H1 (cell line): ENCODE measurements around the gene WDFY3. TPM values are rescaled to one million over a fixed set of nuclear protein-coding genes. Genes with fewer than 3 reads are reported as not detected.

Experiments used
- CTCF ChIA-PET: fragments of 300-600 bp; sonication (Branson Sonifier 250); formaldehyde crosslinking; loops from one replicate; lab custom pipeline; 2021; ENCODE audit not compliant: partially characterized antibody; lab: Charles Lee
- POLR2A ChIA-PET: fragments of 300-600 bp; sonication (Branson Sonifier 250); formaldehyde crosslinking; loops from one replicate; lab custom pipeline; 2021; ENCODE audit warnings: inconsistent platforms; ENCODE audit not compliant: partially characterized antibody; lab: Charles Lee
- DNase-seq, 2 experiments: peaks; one replicate each; pipeline versions ENCODE4 v3.0.0 to v3.0.0-alpha.2; 2010 to 2022; ENCODE audit warnings: low spot score in 2 of 2, low read depth in 1 of 2, mixed read lengths in 1 of 2
- FAIRE-seq: peaks from 2 replicates; lab custom pipeline; 2011; peaks lifted over from hg19 to GRCh38; lab: Jason Lieb, UNC
- H2AFZ ChIP-seq: 2 replicates; pipeline ENCODE4 v1.8.1; 2012; ENCODE audit warnings: low read length, inconsistent platforms
- H2AK5ac ChIP-seq: 2 replicates; pipeline ENCODE4 v1.6.1; 2013; ENCODE audit warnings: low read depth, low read length
- H2BK120ac ChIP-seq: replicated peaks from 2 replicates; pipeline ENCODE3; 2013; ENCODE audit warnings: low read depth, low read length, inconsistent platforms
- H2BK12ac ChIP-seq: 2 replicates; pipeline ENCODE4 v1.6.1; 2013; ENCODE audit warnings: low read depth, low read length
- H2BK15ac ChIP-seq: 2 replicates; pipeline ENCODE4 v1.6.1; 2013; ENCODE audit warnings: low read length
- H2BK20ac ChIP-seq: 2 replicates; pipeline ENCODE4 v1.6.1; 2013; ENCODE audit warnings: low read length
- H2BK5ac ChIP-seq: 2 replicates; pipeline ENCODE4 v1.6.1; 2013; ENCODE audit warnings: low read depth, low read length
- H3K14ac ChIP-seq: 2 replicates; pipeline ENCODE4 v1.6.1; 2013; ENCODE audit warnings: inconsistent platforms; ENCODE audit not compliant: insufficient read length
- H3K18ac ChIP-seq: 2 replicates; pipeline ENCODE4 v1.6.1; 2013; ENCODE audit warnings: low read length; ENCODE audit errors: extremely low read depth
- H3K23ac ChIP-seq: 2 replicates; pipeline ENCODE4 v1.6.1; 2013; ENCODE audit warnings: inconsistent platforms; ENCODE audit not compliant: insufficient read length
- H3K23me2 ChIP-seq: 2 replicates; pipeline ENCODE4 v1.6.1; 2013; ENCODE audit warnings: low read depth, low read length
- H3K27ac ChIP-seq: 2 replicates; pipeline ENCODE4 v1.6.1; 2011; ENCODE audit warnings: low read depth, low read length, inconsistent platforms
- H3K27me3 ChIP-seq, 4 experiments: replicated peaks in 1 of 4; 1 replicate in 1 of 4; 2 replicates in 3 of 4; pipeline versions ENCODE4 v1.6.1 to v1.8.1; 2011 to 2013; ENCODE audit warnings: low read length in 3 of 4, mild to moderate bottlenecking in 3 of 4, inconsistent platforms in 2 of 4, mixed read lengths in 2 of 4, moderate library complexity in 1 of 4; ENCODE audit not compliant: control insufficient read depth in 3 of 4, insufficient read depth in 3 of 4; ENCODE audit errors: extremely low read depth in 1 of 4
- H3K36me3 ChIP-seq, 4 experiments: 2 replicates each; pipeline versions ENCODE4 v1.6.1 to v1.8.1; 2011 to 2013; ENCODE audit warnings: mild to moderate bottlenecking in 4 of 4, low read length in 3 of 4, moderate library complexity in 2 of 4, control low read depth in 1 of 4, inconsistent platforms in 1 of 4; ENCODE audit not compliant: insufficient read depth in 4 of 4, control insufficient read depth in 2 of 4
- H3K4ac ChIP-seq: replicated peaks from 2 replicates; pipeline ENCODE3; 2013; ENCODE audit warnings: low read length, low read depth, mixed read lengths, inconsistent platforms; ENCODE audit not compliant: insufficient read length
- H3K4me1 ChIP-seq, 4 experiments: replicated peaks in 1 of 4; 1 replicate in 1 of 4; 2 replicates in 3 of 4; pipeline versions ENCODE4 v1.6.1 to v1.8.1; 2011 to 2013; ENCODE audit warnings: low read length in 3 of 4, inconsistent platforms in 2 of 4, mixed read lengths in 1 of 4; ENCODE audit not compliant: insufficient read depth in 4 of 4, control insufficient read depth in 3 of 4
- H3K4me2 ChIP-seq, 2 experiments: 2 replicates each; pipeline versions ENCODE4 v1.6.1 to v1.8.1; 2011 to 2013; ENCODE audit warnings: low read depth in 2 of 2, low read length in 2 of 2, control low read depth in 1 of 2, inconsistent platforms in 1 of 2, mild to moderate bottlenecking in 1 of 2; ENCODE audit not compliant: insufficient read depth in 1 of 2
- H3K4me3 ChIP-seq, 4 experiments: fragments of 200-600, 300-600 bp in 1 of 4; sonication (generic), shearing (Covaris generic), sonication (Bioruptor Twin) in 1 of 4; 2 replicates each; pipeline versions ENCODE4 v1.5.1 to v1.8.1; 2011 to 2016; ENCODE audit warnings: low read length in 4 of 4, low read depth in 3 of 4, control low read depth in 2 of 4, inconsistent platforms in 2 of 4, mild to moderate bottlenecking in 2 of 4, mixed read lengths in 1 of 4, moderate library complexity in 1 of 4; ENCODE audit not compliant: insufficient read depth in 2 of 4; ENCODE audit errors: extremely low read depth in 1 of 4
- H3K56ac ChIP-seq: replicated peaks from 2 replicates; pipeline ENCODE3; 2013; ENCODE audit warnings: low read depth, mild to moderate bottlenecking, mixed read lengths, low read length, inconsistent platforms; ENCODE audit not compliant: insufficient read length
- H3K79me1 ChIP-seq: 2 replicates; pipeline ENCODE4 v1.6.1; 2013; ENCODE audit warnings: low read depth, low read length, control low read depth
- H3K79me2 ChIP-seq, 2 experiments: 2 replicates each; pipeline versions ENCODE4 v1.6.1 to v1.8.1; 2012 to 2013; ENCODE audit warnings: low read length in 2 of 2, mild to moderate bottlenecking in 2 of 2, inconsistent platforms in 1 of 2; ENCODE audit not compliant: insufficient read depth in 2 of 2, control insufficient read depth in 1 of 2
- H3K9ac ChIP-seq, 4 experiments: replicated peaks in 1 of 4; 1 replicate in 1 of 4; 2 replicates in 3 of 4; pipeline versions ENCODE4 v1.6.1 to v1.8.1; 2011 to 2013; ENCODE audit warnings: low read depth in 3 of 4, low read length in 3 of 4, control low read depth in 2 of 4, mild to moderate bottlenecking in 2 of 4, moderate library complexity in 2 of 4, inconsistent platforms in 1 of 4; ENCODE audit errors: extremely low read depth in 1 of 4
- H3K9me3 ChIP-seq, 2 experiments: 2 replicates each; pipeline versions ENCODE4 v1.6.1 to v1.8.1; 2012 to 2013; ENCODE audit warnings: mild to moderate bottlenecking in 2 of 2, moderate library complexity in 2 of 2, control low read depth in 1 of 2, inconsistent platforms in 1 of 2, low read depth in 1 of 2, low read length in 1 of 2, mixed read lengths in 1 of 2; ENCODE audit not compliant: insufficient read depth in 2 of 2
- H4K20me1 ChIP-seq, 2 experiments: replicated peaks in 1 of 2; 2 replicates each; pipeline versions ENCODE3 to v1.8.1; 2011 to 2013; ENCODE audit warnings: inconsistent platforms in 2 of 2, low read length in 2 of 2, mild to moderate bottlenecking in 1 of 2; ENCODE audit not compliant: insufficient read depth in 2 of 2, control insufficient read depth in 1 of 2
- H4K5ac ChIP-seq: 2 replicates; pipeline ENCODE4 v1.6.1; 2013; ENCODE audit warnings: low read length, low read depth, mixed read lengths, inconsistent platforms; ENCODE audit not compliant: insufficient read length
- H4K8ac ChIP-seq: 2 replicates; pipeline ENCODE4 v1.8.0; 2013; ENCODE audit warnings: mild to moderate bottlenecking, moderate library complexity, low read length, inconsistent platforms; ENCODE audit not compliant: insufficient read depth; ENCODE audit errors: extremely low read depth
- H4K91ac ChIP-seq: replicated peaks from 2 replicates; pipeline ENCODE3; 2013; ENCODE audit warnings: low read length, mixed read lengths, inconsistent platforms; ENCODE audit not compliant: insufficient read length
- ATF2 ChIP-seq: IDR thresholded peaks from 2 replicates; pipeline ENCODE4 v1.6.1; 2012; ENCODE audit warnings: low read length, inconsistent platforms
- CBX8 ChIP-seq: fragments of 300-800, 300-1000 bp; sonication (generic); IDR thresholded peaks from 2 replicates; pipeline ENCODE4 v1.7.1; 2016; ENCODE audit warnings: low read depth, low read length, borderline replicate concordance
- E2F6 ChIP-seq: IDR thresholded peaks from 2 replicates; pipeline ENCODE4 v1.6.1; 2012; ENCODE audit warnings: inconsistent platforms
- RAD21 ChIP-seq, 2 experiments: IDR thresholded peaks in 1 of 2; conservative IDR thresholded peaks in 1 of 2; 2 replicates each; pipeline ENCODE4 v1.6.1; 2011; ENCODE audit warnings: low read depth in 2 of 2, low read length in 2 of 2, improper control_type of control experiment in 1 of 2, inconsistent platforms in 1 of 2, mild to moderate bottlenecking in 1 of 2, moderate library complexity in 1 of 2
- SIRT6 ChIP-seq: IDR thresholded peaks from one replicate; pipeline ENCODE4 v1.7.1; 2012; ENCODE audit warnings: low read length, inconsistent platforms
- TEAD4 ChIP-seq: IDR thresholded peaks from 2 replicates; pipeline ENCODE4 v1.6.1; 2012; ENCODE audit warnings: low read depth, low read length, inconsistent platforms, mixed read lengths
- ZNF274 ChIP-seq: IDR thresholded peaks from 2 replicates; pipeline ENCODE4 v1.7.0; 2012; ENCODE audit warnings: low read length, borderline replicate concordance; ENCODE audit errors: extremely low read depth
- WGBS, 2 experiments: shearing (Covaris generic) in 1 of 2; methylation state at CpG; one replicate each; pipeline versions ENCODE4 v1.1.6 to v1.1.7; 2013 to 2015; ENCODE audit warnings: low lambda C conversion rate in 2 of 2, mixed read lengths in 2 of 2, inconsistent platforms in 1 of 2, low coverage in 1 of 2, missing lambda C conversion rate in 1 of 2; ENCODE audit not compliant: insufficient replicate concordance in 2 of 2, insufficient coverage in 1 of 2, insufficient read length in 1 of 2; ENCODE audit errors: extremely low coverage in 1 of 2, missing lambda C conversion rate in 1 of 2; 5-methylcytosine and 5-hydroxymethylcytosine counted together
- polyA plus RNA-seq, 7 experiments: library from polyadenylated mRNA; depleted of rRNA in 3 of 7; stranded (reverse) in 5 of 7; unstranded in 2 of 7; fragments of >200 nt in 5 of 7; fragments of 200-250 nt in 2 of 7; gene quantifications; 1 replicate in 5 of 7; 2 replicates in 1 of 7; 4 replicates in 1 of 7; pipeline versions ENCODE4 v1.2.1 to v1.2.3, GENCODE V29; 2011 to 2013; ENCODE audit warnings: missing spikeins in 2 of 7, mixed read lengths in 2 of 7
- total RNA-seq: library from RNA; stranded (reverse); fragmentation: NEBNext Ultra II Directional; extraction: Animal tissue kit (Norgen Biotek cat#: 25700); gene quantifications from 2 replicates; pipeline ENCODE4 v1.2.1, GENCODE V29; 2021
- TF ChIP-seq, protein P1 (sequence below), 3 experiments: IDR thresholded peaks; 1 replicate in 2 of 3; 2 replicates in 1 of 3; pipeline versions ENCODE4 v1.5.1 to v1.6.1; 2011; ENCODE audit warnings: low read length in 3 of 3, mild to moderate bottlenecking in 3 of 3, inconsistent platforms in 2 of 3, low read depth in 1 of 3, moderate library complexity in 1 of 3; ENCODE audit not compliant: insufficient read depth in 1 of 3; ENCODE audit errors: control extremely low read depth in 1 of 3

Gene WDFY3
- total and polyA plus RNA-seq, 2 of the 8 experiments (the other 6 are each of a cell fraction or from before 2014, with no cell fraction given): 25.6 to 62.4 TPM

DNA sequence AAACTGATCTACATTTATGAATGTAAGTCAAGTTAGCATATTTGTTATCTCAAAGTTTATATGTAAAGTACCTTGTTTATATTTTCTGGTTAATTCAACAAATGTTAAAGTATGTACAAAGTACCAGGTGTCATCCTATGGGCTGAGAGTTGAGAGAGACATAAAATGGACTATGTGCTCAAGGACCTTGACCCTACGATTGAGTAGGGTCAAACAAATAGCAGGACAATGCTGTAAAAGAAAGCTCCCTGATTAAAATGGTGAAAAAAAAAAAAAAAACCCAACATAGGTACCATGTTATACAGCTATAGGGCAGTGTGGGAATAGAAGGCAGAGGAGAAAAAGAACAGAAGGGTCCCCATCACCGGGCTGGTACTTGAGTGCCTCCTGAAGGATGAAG, 260.2 kb downstream of the WDFY3 start:
- Histone ChIP-seq H3K23ac (no peak overlapping the region), H3K9me3 (no peaks in the 10 kb centered on the region), H3K79me2 (no peaks in the 10 kb centered on the region), H2AK5ac (no peak overlapping the region), H4K5ac (no peak overlapping the region), H4K20me1 (no peaks in the 10 kb centered on the region), H3K18ac (no peak overlapping the region), H2AFZ (no peak overlapping the region), H2BK120ac (no peak overlapping the region), H3K27ac (no peak overlapping the region), H3K4me3 (no peak overlapping the region), H3K79me1 (no peaks in the 10 kb centered on the region), H3K9ac (no peak overlapping the region), H3K27me3 (no peaks in the 10 kb centered on the region), H3K4me1 (no peaks in the 10 kb centered on the region), H3K23me2 (no peaks in the 10 kb centered on the region; the same call in 1 of the 2 replicates), H3K4ac (no peak overlapping the region), H3K36me3 (peaks cover 8 to 64% (median 23%) of the 10 kb centered on the region in 4 experiments; a peak in 7 of 8 replicates), H3K4me2 (no peak overlapping the region), H3K14ac (no peak overlapping the region), H2BK5ac (no peak overlapping the region), H2BK20ac (no peak overlapping the region), H2BK12ac (no peak overlapping the region), H4K91ac (no peak overlapping the region), H4K8ac (no peak overlapping the region), H3K56ac (no peak overlapping the region), H2BK15ac (no peak overlapping the region)
- POLR2A ChIA-PET: no interaction called here
- DNase-seq (no peak), FAIRE-seq (no peak)
- TF ChIP-seq RAD21 (IDR thresholded peaks at IDR 0.05 in 1 of 2, conservative IDR thresholded peaks at IDR 0.05 in 1 of 2; ENCODE audit: low read depth in 2 of 2, low read length in 2 of 2) (peak; percentile 39 to 48; a peak in 3 of 4 replicates), CBX8 (no peak), ATF2 (no peak), TEAD4 (no peak), E2F6 (no peak), SIRT6 (no peak), ZNF274 (no peak)
- TF ChIP-seq, protein P1, sequence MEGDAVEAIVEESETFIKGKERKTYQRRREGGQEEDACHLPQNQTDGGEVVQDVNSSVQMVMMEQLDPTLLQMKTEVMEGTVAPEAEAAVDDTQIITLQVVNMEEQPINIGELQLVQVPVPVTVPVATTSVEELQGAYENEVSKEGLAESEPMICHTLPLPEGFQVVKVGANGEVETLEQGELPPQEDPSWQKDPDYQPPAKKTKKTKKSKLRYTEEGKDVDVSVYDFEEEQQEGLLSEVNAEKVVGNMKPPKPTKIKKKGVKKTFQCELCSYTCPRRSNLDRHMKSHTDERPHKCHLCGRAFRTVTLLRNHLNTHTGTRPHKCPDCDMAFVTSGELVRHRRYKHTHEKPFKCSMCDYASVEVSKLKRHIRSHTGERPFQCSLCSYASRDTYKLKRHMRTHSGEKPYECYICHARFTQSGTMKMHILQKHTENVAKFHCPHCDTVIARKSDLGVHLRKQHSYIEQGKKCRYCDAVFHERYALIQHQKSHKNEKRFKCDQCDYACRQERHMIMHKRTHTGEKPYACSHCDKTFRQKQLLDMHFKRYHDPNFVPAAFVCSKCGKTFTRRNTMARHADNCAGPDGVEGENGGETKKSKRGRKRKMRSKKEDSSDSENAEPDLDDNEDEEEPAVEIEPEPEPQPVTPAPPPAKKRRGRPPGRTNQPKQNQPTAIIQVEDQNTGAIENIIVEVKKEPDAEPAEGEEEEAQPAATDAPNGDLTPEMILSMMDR (IDR thresholded peaks at IDR 0.05; ENCODE audit: control extremely low read depth in 1 of 3, insufficient read depth in 1 of 3, low read depth in 1 of 3, low read length in 3 of 3): peak; percentile 9 to 21 (median 19); a peak in 3 of 4 replicates
- WGBS, 2 experiments: 84% methylated on average over 2 of the region's 2 CpGs; no CpG with 5 or more reads in 1 of the 2 experiments
- CTCF ChIA-PET: interaction anchor here (0.7 to 1.5 kb wide), 2 partner anchors 127 to 128 kb away, joined by 3 to 4 read pairs; no protein-coding TSS in a partner anchor
